Suprapubic skin (tissue), 4 donors: ENCODE measurements around the gene ARSG.

ENCODE experiments used
- EP300 ChIP-seq: sonication (generic); formaldehyde crosslinking; IDR thresholded peaks from one replicate; pipeline ENCODE4 v1.6.1; 2017; ENCODE audit warnings: antibody characterized with exemption
- POLR2A ChIP-seq, 2 donors: fragments of 450-650 bp; IDR thresholded peaks; one replicate each; pipeline ENCODE4 v1.6.1; 2017; ENCODE audit warnings: antibody characterized with exemption in 2 of 2, mild to moderate bottlenecking in 2 of 2, moderate library complexity in 2 of 2
- POLR2AphosphoS5 ChIP-seq, 3 donors: sonication (generic); formaldehyde crosslinking; IDR thresholded peaks; one replicate each; pipeline ENCODE4 v1.6.1; 2017; ENCODE audit warnings: antibody characterized with exemption in 3 of 3
- TF ChIP-seq, protein P1 (sequence below), 2 donors: fragments of 200-600 bp in 1 of 2; fragments of 450-650 bp in 1 of 2; sonication (generic) in 1 of 2; IDR thresholded peaks; one replicate each; pipeline ENCODE4 v1.5.1; 2016 to 2019; ENCODE audit warnings: antibody characterized with exemption in 2 of 2, mild to moderate bottlenecking in 1 of 2, moderate library complexity in 1 of 2

DNA sequence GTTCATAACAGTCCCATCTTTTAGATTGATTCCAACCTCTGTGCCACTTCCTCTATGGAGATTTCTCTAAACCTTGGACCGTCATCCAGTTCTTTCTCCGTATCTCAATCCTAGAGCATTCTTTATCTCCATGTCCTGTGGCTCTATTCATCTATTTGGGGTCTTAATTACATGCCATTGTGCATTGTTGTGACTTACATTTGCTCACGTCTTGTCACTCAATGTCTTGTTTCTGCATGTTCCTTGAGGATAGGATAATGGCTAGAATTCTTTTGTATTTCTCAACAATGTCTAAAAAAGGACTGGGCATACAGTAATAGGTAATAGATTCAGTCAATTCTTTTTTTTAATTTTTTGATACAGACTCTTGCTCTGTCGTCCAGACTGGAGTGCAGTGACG is 50.2 kb downstream of the ARSG start:
- TF ChIP-seq, protein P1, sequence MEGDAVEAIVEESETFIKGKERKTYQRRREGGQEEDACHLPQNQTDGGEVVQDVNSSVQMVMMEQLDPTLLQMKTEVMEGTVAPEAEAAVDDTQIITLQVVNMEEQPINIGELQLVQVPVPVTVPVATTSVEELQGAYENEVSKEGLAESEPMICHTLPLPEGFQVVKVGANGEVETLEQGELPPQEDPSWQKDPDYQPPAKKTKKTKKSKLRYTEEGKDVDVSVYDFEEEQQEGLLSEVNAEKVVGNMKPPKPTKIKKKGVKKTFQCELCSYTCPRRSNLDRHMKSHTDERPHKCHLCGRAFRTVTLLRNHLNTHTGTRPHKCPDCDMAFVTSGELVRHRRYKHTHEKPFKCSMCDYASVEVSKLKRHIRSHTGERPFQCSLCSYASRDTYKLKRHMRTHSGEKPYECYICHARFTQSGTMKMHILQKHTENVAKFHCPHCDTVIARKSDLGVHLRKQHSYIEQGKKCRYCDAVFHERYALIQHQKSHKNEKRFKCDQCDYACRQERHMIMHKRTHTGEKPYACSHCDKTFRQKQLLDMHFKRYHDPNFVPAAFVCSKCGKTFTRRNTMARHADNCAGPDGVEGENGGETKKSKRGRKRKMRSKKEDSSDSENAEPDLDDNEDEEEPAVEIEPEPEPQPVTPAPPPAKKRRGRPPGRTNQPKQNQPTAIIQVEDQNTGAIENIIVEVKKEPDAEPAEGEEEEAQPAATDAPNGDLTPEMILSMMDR (IDR thresholded peaks at IDR 0.05), result no peak
- no peak for TF ChIP-seq POLR2AphosphoS5 (IDR thresholded peaks at IDR 0.05)
- TF ChIP-seq POLR2A (IDR thresholded peaks at IDR 0.05), result no peak
- TF ChIP-seq EP300, result no peak
